GM12878 (cell line): ENCODE data around the gene CALHM2. TPM values are rescaled to one million over a fixed set of nuclear protein-coding genes. Genes with fewer than 3 reads are reported as not detected.

Experiments used
- ATAC-seq: fragments of 200-7000 bp; cut with Tn5 transposase; 3 replicates; pipeline ENCODE4 v1.9.1; 2020; ENCODE audit warnings: mild to moderate bottlenecking, moderate library complexity
- BruUV-seq: library from RNA; stranded (reverse); fragments of 400-500 nt; replicated peaks from 2 replicates; lab custom pipeline; 2021; lab: Mats Ljungman, UMichigan
- CTCF ChIA-PET: fragments of 300-600 bp; sonication (Branson Sonifier 250); formaldehyde crosslinking; extraction: SDS; loops from one replicate; lab custom pipeline; 2021; ENCODE audit warnings: inconsistent platforms; lab: Yijun Ruan, JAX
- POLR2A ChIA-PET: fragments of 350-600 bp; formaldehyde crosslinking; extraction: SDS; loops from one replicate; lab custom pipeline; 2021; ENCODE audit warnings: inconsistent platforms; lab: Charles Lee
- RAD21 ChIA-PET: fragments of 300-600 bp; sonication (Branson Sonifier 250); formaldehyde crosslinking; loops from one replicate; lab custom pipeline; 2023; ENCODE audit warnings: antibody characterized with exemption; ENCODE audit not compliant: unreplicated experiment; lab: Charles Lee
- SMC1A ChIA-PET: fragments of 300-600 bp; sonication (Branson Sonifier 250); formaldehyde crosslinking; loops from one replicate; lab custom pipeline; 2023; ENCODE audit not compliant: unreplicated experiment, uncharacterized antibody; lab: Charles Lee
- DNase-seq: peaks from one replicate; pipeline ENCODE4 v3.0.0-alpha.2; 2011; ENCODE audit warnings: low read depth, low spot score
- FAIRE-seq: peaks from 3 replicates; lab custom pipeline; 2011; peaks lifted over from hg19 to GRCh38; lab: Jason Lieb, UNC
- H2AFZ ChIP-seq: 2 replicates; pipeline ENCODE4 v1.6.0; 2011; ENCODE audit warnings: low read depth, low read length, control low read depth; ENCODE audit not compliant: control insufficient read depth
- H3K27ac ChIP-seq: 2 replicates; pipeline ENCODE4 v1.5.1; 2011; ENCODE audit warnings: control low read depth; ENCODE audit not compliant: control insufficient read depth, insufficient read depth
- H3K27me3 ChIP-seq, 2 experiments: replicated peaks in 1 of 2; 2 replicates each; pipeline versions ENCODE4 v1.6.0 to v1.6.1; 2011; ENCODE audit warnings: low read length in 1 of 2; ENCODE audit not compliant: control insufficient read depth in 2 of 2, insufficient read depth in 2 of 2
- H3K36me3 ChIP-seq, 2 experiments: 2 replicates each; pipeline ENCODE4 v1.5.1; 2011; ENCODE audit warnings: low read length in 1 of 2; ENCODE audit not compliant: control insufficient read depth in 2 of 2, insufficient read depth in 2 of 2
- H3K4me1 ChIP-seq: 2 replicates; pipeline ENCODE4 v1.6.1; 2011; ENCODE audit warnings: mild to moderate bottlenecking, low read length, moderate library complexity, mixed read lengths; ENCODE audit not compliant: control insufficient read depth, insufficient read depth
- H3K4me2 ChIP-seq: 2 replicates; pipeline ENCODE4 v1.6.0; 2011; ENCODE audit warnings: control low read depth; ENCODE audit not compliant: control insufficient read depth, insufficient read depth
- H3K4me3 ChIP-seq: fragments of 200-600 bp; sonication (generic); 2 replicates; pipeline ENCODE4 v1.5.1; 2016
- H3K79me2 ChIP-seq: 2 replicates; pipeline ENCODE4 v1.6.0; 2011; ENCODE audit warnings: low read length; ENCODE audit not compliant: control insufficient read depth, insufficient read depth
- H3K9ac ChIP-seq: 2 replicates; pipeline ENCODE4 v1.8.0; 2011; ENCODE audit warnings: low read length, control low read depth, mixed read lengths; ENCODE audit not compliant: control insufficient read depth, insufficient read depth
- H3K9me3 ChIP-seq: replicated peaks from 3 replicates; pipeline ENCODE4 v1.5.1; 2011; ENCODE audit warnings: mild to moderate bottlenecking, low read length; ENCODE audit not compliant: control insufficient read depth, insufficient read depth
- H4K20me1 ChIP-seq: 2 replicates; pipeline ENCODE4 v1.6.0; 2011; ENCODE audit not compliant: control insufficient read depth, insufficient read depth
- CHD4 ChIP-seq: fragments of 200-600 bp; sonication (generic); IDR thresholded peaks from 2 replicates; pipeline ENCODE4 v1.6.1; 2016; ENCODE audit warnings: mild to moderate bottlenecking
- EZH2 ChIP-seq: IDR thresholded peaks from 2 replicates; pipeline ENCODE4 v1.6.1; 2012; ENCODE audit warnings: low read depth, mild to moderate bottlenecking, control low read depth, inconsistent platforms, low read length, borderline replicate concordance; ENCODE audit not compliant: control insufficient read depth
- PAX8 ChIP-seq: fragments of 450-650 bp; IDR thresholded peaks from 2 replicates; pipeline ENCODE4 v1.6.1; 2017; ENCODE audit warnings: mild to moderate bottlenecking, moderate library complexity
- TARDBP ChIP-seq: IDR thresholded peaks from 2 replicates; pipeline ENCODE4 v1.6.1; 2016; ENCODE audit warnings: borderline replicate concordance
- ZBED1 ChIP-seq: IDR thresholded peaks from 2 replicates; pipeline ENCODE4 v1.6.1; 2016; ENCODE audit warnings: borderline replicate concordance
- WGBS: methylation state at CpG from one replicate; pipeline ENCODE4 v1.1.6; 2016; ENCODE audit warnings: low lambda C conversion rate; ENCODE audit not compliant: insufficient replicate concordance, insufficient coverage; ENCODE audit errors: missing lambda C conversion rate; 5-methylcytosine and 5-hydroxymethylcytosine counted together
- in situ Hi-C: fragments of 300-500 bp; cut with MboI; formaldehyde crosslinking; loops from 9 replicates; pipeline ENCODE4 v1.14.3; 2018; ENCODE audit warnings: mixed read lengths
- intact Hi-C: fragments of 100-400 bp; cut with micrococcal nuclease; formaldehyde crosslinking; loops from one replicate; pipeline ENCODE4 v1.14.2; 2022; ENCODE audit not compliant: unreplicated experiment
- polyA plus RNA-seq, 11 experiments: library from polyadenylated mRNA; depleted of rRNA in 4 of 11; unstranded in 6 of 11; stranded (reverse) in 5 of 11; fragments of >200 nt; fragmentation: Nextera tagmentation in 4 of 11; fragmentation: Illumina TruSeq in 1 of 11; extraction: Ambion mirVana in 4 of 11; extraction: Trizol in 1 of 11; gene quantifications; 1 replicate in 1 of 11; 2 replicates in 10 of 11; pipeline versions ENCODE4 v1.2.1 to v1.2.3, GENCODE V29; 2011 to 2016; ENCODE audit warnings: inconsistent platforms in 2 of 11, missing spikeins in 2 of 11, low read depth in 1 of 11
- total RNA-seq, 4 experiments: library from RNA; depleted of rRNA in 3 of 4; stranded (reverse); fragments of >200 nt in 3 of 4; fragmentation: Illumina TruSeq in 1 of 4; extraction: Trizol in 1 of 4; gene quantifications; 2 replicates each; pipeline versions ENCODE4 v1.2.1 to v1.2.3, GENCODE V29; 2013 to 2021
- TF ChIP-seq, protein P1 (sequence below): fragments of 450-650 bp; IDR thresholded peaks from 2 replicates; pipeline ENCODE4 v1.6.1; 2016; ENCODE audit warnings: mild to moderate bottlenecking

Gene CALHM2
- total and polyA plus RNA-seq, 10 of the 15 experiments (the other 5 are each of a cell fraction or from before 2014, with no cell fraction given) = 0.60 to 23.7 (median 9.3) TPM

DNA sequence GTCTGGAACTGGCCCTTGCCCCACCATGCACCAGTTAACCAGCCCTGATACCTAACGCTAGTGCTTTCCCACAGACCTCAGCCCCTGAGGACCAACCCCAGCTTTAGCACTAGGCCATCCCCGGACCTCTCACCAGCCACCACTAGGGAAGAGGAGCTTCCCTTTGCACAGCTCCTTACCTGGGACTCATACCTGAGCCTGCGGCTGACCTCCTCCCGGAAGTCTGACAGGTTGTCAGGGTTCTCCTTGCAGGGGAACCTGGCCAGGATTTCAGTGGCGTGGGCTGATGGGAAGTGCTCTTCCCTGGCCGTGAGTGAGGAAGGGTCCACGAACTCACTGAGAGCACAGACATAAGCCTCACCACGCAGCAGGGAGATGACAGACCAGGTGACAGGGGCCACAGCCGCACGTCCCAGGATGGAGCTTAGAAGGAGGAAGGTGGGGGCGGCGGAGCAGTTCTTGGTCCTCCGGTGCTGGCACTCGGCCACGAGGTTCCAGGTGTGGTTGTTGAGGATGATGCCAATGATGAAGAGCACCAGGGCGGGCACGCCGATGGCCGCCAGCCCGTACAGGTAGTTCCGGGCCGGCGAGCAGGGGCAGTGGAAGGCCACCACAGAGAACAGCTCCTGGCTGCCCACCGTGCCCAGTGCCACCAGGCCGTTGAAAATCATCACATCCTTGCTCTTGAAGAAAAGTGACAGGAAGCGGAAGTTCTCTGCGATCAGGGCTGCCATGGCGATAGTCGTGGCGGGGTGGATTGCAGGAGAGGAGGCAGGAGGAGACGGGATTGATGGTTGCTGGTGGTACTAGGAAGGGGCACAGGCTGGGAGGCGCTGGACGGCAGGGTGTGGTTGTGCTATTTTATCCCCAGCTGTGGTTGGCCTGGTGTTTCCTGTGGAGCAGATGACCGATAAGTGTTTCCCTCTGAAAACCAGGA, 2.7 kb downstream of the CALHM2 start:
- H3K27ac ChIP-seq = no peak overlapping the region
- ChIA-PET POLR2A (interaction anchor here (0.9 to 9.5 kb wide), 4 partner anchors 13 to 27 kb away, joined by 3 to 144 read pairs (median 20); no protein-coding TSS in a partner anchor), CTCF (interaction anchor here (0.6 to 17.8 kb wide), 6 partner anchors 9 to 34 kb away, joined by 3 to 163 read pairs (median 15); partner anchors contain the start of genes CALHM1 and CALHM3), SMC1A (interaction anchor here (9.6 kb wide), 1 partner anchor 24 kb away, joined by 124 read pairs; no protein-coding TSS in a partner anchor), RAD21 (interaction anchor here (1.0 to 7.1 kb wide), 7 partner anchors 17 to 41 kb away, joined by 3 to 73 read pairs (median 8); no protein-coding TSS in a partner anchor)
- ATAC-seq (no peak), DNase-seq (no peak), FAIRE-seq (no peak)
- peaks cover 17 to 24% of the 10 kb centered on the region in 2 experiments for H3K36me3 ChIP-seq
- H3K4me1 ChIP-seq = peaks cover 24% of the 10 kb centered on the region
- H3K4me2 ChIP-seq = peak overlapping the region; percentile 79; the same call in 1 of the 2 replicates
- TF ChIP-seq ZBED1 = no peak
- TF ChIP-seq TARDBP = no peak
- TF ChIP-seq CHD4 = no peak
- TF ChIP-seq EZH2 = no peak
- TF ChIP-seq PAX8 = no peak
- TF ChIP-seq, protein P1, sequence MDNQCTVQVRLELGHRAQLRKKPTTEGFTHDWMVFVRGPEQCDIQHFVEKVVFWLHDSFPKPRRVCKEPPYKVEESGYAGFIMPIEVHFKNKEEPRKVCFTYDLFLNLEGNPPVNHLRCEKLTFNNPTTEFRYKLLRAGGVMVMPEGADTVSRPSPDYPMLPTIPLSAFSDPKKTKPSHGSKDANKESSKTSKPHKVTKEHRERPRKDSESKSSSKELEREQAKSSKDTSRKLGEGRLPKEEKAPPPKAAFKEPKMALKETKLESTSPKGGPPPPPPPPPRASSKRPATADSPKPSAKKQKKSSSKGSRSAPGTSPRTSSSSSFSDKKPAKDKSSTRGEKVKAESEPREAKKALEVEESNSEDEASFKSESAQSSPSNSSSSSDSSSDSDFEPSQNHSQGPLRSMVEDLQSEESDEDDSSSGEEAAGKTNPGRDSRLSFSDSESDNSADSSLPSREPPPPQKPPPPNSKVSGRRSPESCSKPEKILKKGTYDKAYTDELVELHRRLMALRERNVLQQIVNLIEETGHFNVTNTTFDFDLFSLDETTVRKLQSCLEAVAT = peak; percentile 79; the same call in 1 of the 2 replicates
- no peak overlapping the region for H3K9ac ChIP-seq
- no peaks in the 10 kb centered on the region for H3K27me3 ChIP-seq
- no peaks in the 10 kb centered on the region; the same call in 1 of the 2 replicates for H4K20me1 ChIP-seq
- H2AFZ ChIP-seq = no peak overlapping the region
- no TSS peak for BruUV-seq
- in situ Hi-C loops = no loop called here
- H3K9me3 ChIP-seq = no peaks in the 10 kb centered on the region
- H3K4me3 ChIP-seq = peak overlapping the region; percentile 45; the same call in 1 of the 2 replicates
- WGBS = 85% methylated on average over 34 of the region's 34 CpGs
- peaks cover 30% of the 10 kb centered on the region for H3K79me2 ChIP-seq
- intact Hi-C loops = loop anchor here (5.0 kb wide), 1 partner anchor 33 kb away; no protein-coding TSS in a partner anchor
